ENCODE measurements around the gene GALNT1.
"Not testable (repeated sequence)": the region's sequence is repeated elsewhere in the genome, so short reads cannot be mapped to it uniquely, and the experiment has no call there.

GALNT1 gene

GRCh38 chr18:35581546-35581897, at the start of gene GALNT1:
TSS of gene GALNT1 (plus strand) at chr18:35581740. CDS start at chr18:35654663, 72,923 bp downstream.
- DNase-seq (ENCODE audit: low spot score): no peak

GRCh38 chr18:35533916-35534405, 47.6 kb upstream of the GALNT1 start:
- no peak for DNase-seq (ENCODE audit: low spot score)

- DNase-seq (ENCODE audit: low spot score): no peak
These were observed 46.2 kb upstream of the GALNT1 start for GRCh38 chr18:35535297-35535696.

- DNase-seq (ENCODE audit: low spot score): no peak
These were observed 39.2 kb upstream of the GALNT1 start for GRCh38 chr18:35542356-35542755.

GRCh38 chr18:35547008-35547605, 34.4 kb upstream of the GALNT1 start:
- no peak for DNase-seq (ENCODE audit: low spot score)

GRCh38 chr18:35549564-35549963, 32.0 kb upstream of the GALNT1 start:
- DNase-seq (ENCODE audit: low spot score): no peak

- no peak for DNase-seq (ENCODE audit: low spot score)
These were observed 28.2 kb upstream of the GALNT1 start for GRCh38 chr18:35553300-35553699.

- not testable (repeated sequence) for DNase-seq (ENCODE audit: low spot score)
These were observed 26.0 kb upstream of the GALNT1 start for GRCh38 chr18:35555538-35555937.

- DNase-seq (ENCODE audit: low spot score): no peak
These were observed 21.7 kb upstream of the GALNT1 start for GRCh38 chr18:35559867-35560266.

GRCh38 chr18:35564795-35565453, 16.6 kb upstream of the GALNT1 start:
- DNase-seq (ENCODE audit: low spot score): no peak

- no peak for DNase-seq (ENCODE audit: low spot score)
These were observed 15.5 kb upstream of the GALNT1 start for GRCh38 chr18:35566019-35566418.

- no peak for DNase-seq (ENCODE audit: low spot score)
These were observed 11.4 kb upstream of the GALNT1 start for GRCh38 chr18:35570182-35570581.

- DNase-seq (ENCODE audit: low spot score): peak; percentile 54
These were observed 10.4 kb upstream of the GALNT1 start for GRCh38 chr18:35571138-35571537.

- DNase-seq (ENCODE audit: low spot score): peak; percentile 24
These were observed 8.9 kb upstream of the GALNT1 start for GRCh38 chr18:35572644-35573043.

- DNase-seq (ENCODE audit: low spot score): no peak
These were observed 8.0 kb upstream of the GALNT1 start for GRCh38 chr18:35573531-35573930.

- not testable (repeated sequence) for DNase-seq (ENCODE audit: low spot score)
These were observed 5.2 kb upstream of the GALNT1 start for GRCh38 chr18:35576240-35576845.

- no peak for DNase-seq (ENCODE audit: low spot score)
These were observed 4.3 kb upstream of the GALNT1 start for GRCh38 chr18:35577045-35577848.

GRCh38 chr18:35578481-35578880, 3.1 kb upstream of the GALNT1 start:
- no peak for DNase-seq (ENCODE audit: low spot score)

GRCh38 chr18:35578936-35579335, 2.6 kb upstream of the GALNT1 start:
- no peak for DNase-seq (ENCODE audit: low spot score)

GRCh38 chr18:35580701-35581539, 620 bp upstream of the GALNT1 start:
- DNase-seq (ENCODE audit: low spot score): peak; percentile 58

- peak; percentile 16 for DNase-seq (ENCODE audit: low spot score)
These were observed 530 bp downstream of the GALNT1 start for GRCh38 chr18:35581898-35582641.
